GM18951 (cell line): Measurements from ENCODE around the gene DDX23.
A peak's percentile ranks its signal among the peaks of the same experiment; 100 is the strongest.

Experiments used
- POLR2A ChIP-seq: IDR thresholded peaks from 4 replicates; pipeline ENCODE4 v1.6.1; 2011; ENCODE audit warnings: mild to moderate bottlenecking; ENCODE audit not compliant: insufficient read length, insufficient read depth; ENCODE audit errors: extremely low read depth
- in situ Hi-C: fragments of 300-500 bp; cut with MboI; formaldehyde crosslinking; loops from one replicate; pipeline ENCODE4 v1.12.0; 2022; ENCODE audit warnings: low sequenced_read_pairs, mixed read lengths, inconsistent platforms; ENCODE audit not compliant: unreplicated experiment

DDX23 gene

GRCh38 chr12:48788854-48789775, 62.8 kb downstream of the DDX23 start, which contains the start of gene ADCY6:
TSS of gene ADCY6 (minus strand) at chr12:48789089. CDS start at chr12:48783434, 5,655 bp downstream.
- TF ChIP-seq POLR2A: peak; percentile 51
- in situ Hi-C loops: no loop called here

GRCh38 chr12:48788524-48788853, 63.5 kb downstream of the DDX23 start:
- in situ Hi-C loops: no loop called here
- TF ChIP-seq POLR2A: no peak

GRCh38 chr12:48787791-48788523, 64.0 kb downstream of the DDX23 start:
- in situ Hi-C loops: no loop called here
- TF ChIP-seq POLR2A: no peak

- in situ Hi-C loops: no loop called here
- TF ChIP-seq POLR2A: no peak
These were observed 65.1 kb downstream of the DDX23 start for GRCh38 chr12:48786591-48787544.

GRCh38 chr12:48783432-48783831, 68.5 kb downstream of the DDX23 start:
- no peak for TF ChIP-seq POLR2A

GRCh38 chr12:48782457-48783395, 69.2 kb downstream of the DDX23 start:
- in situ Hi-C loops: no loop called here
- no peak for TF ChIP-seq POLR2A

More at GRCh38 chr12:48783432-48783831, 68.5 kb downstream of the DDX23 start:
- in situ Hi-C loops: no loop called here

- no peak for TF ChIP-seq POLR2A
- in situ Hi-C loops: no loop called here
These were observed 70.1 kb downstream of the DDX23 start for GRCh38 chr12:48781750-48782456.

- in situ Hi-C loops: no loop called here
- TF ChIP-seq POLR2A: no peak
These were observed 71.5 kb downstream of the DDX23 start for GRCh38 chr12:48780381-48781025.

- in situ Hi-C loops: no loop called here
- TF ChIP-seq POLR2A: no peak
These were observed 72.1 kb downstream of the DDX23 start for GRCh38 chr12:48779869-48780268.
